ENCODE results near the gene HYI.
"Not testable (repeated sequence)": the region's sequence is repeated elsewhere in the genome, so short reads cannot be mapped to it uniquely, and the experiment has no call there.

HYI gene

GRCh38 chr1:43453442-43454269, at the start of gene HYI:
Gene HYI, minus strand, starts transcription at chr1:43453931. Its CDS starts 138 bp downstream, at chr1:43453793.
- H3K27ac ChIP-seq (ENCODE audit: low read depth, low read length): peak within 1 kb of the TSS; percentile 76
- H3K4me3 ChIP-seq (ENCODE audit: low read depth, low read length): peak within 1 kb of the TSS; percentile 75
- peak within 1 kb of the TSS; percentile 58 for H2AFZ ChIP-seq (ENCODE audit: low read length, unreplicated experiment)
- peaks cover 10% of the 10 kb centered on the region for H3K4me1 ChIP-seq (ENCODE audit: control insufficient read depth, insufficient read depth, low read length, unreplicated experiment)
- no peaks in the 10 kb centered on the region for H3K27me3 ChIP-seq (ENCODE audit: insufficient read depth, low read length)
- H3K36me3 ChIP-seq (ENCODE audit: insufficient read depth, low read length): no peaks in the 10 kb centered on the region
- peaks cover 2% of the 10 kb centered on the region for H3K79me2 ChIP-seq (ENCODE audit: control insufficient read depth, insufficient read depth, low read length, unreplicated experiment)

GRCh38 chr1:43501806-43502205, 48.1 kb upstream of the HYI start:
- not testable (repeated sequence) for H3K27ac ChIP-seq (ENCODE audit: low read depth, low read length); H2AFZ ChIP-seq (ENCODE audit: low read length, unreplicated experiment); H3K79me2 ChIP-seq (ENCODE audit: control insufficient read depth, insufficient read depth, low read length, unreplicated experiment); H3K36me3 ChIP-seq (ENCODE audit: insufficient read depth, low read length); H3K4me3 ChIP-seq (ENCODE audit: low read depth, low read length); H3K4me1 ChIP-seq (ENCODE audit: control insufficient read depth, insufficient read depth, low read length, unreplicated experiment); H3K27me3 ChIP-seq (ENCODE audit: insufficient read depth, low read length)

- Histone ChIP-seq H3K27me3 (ENCODE audit: insufficient read depth, low read length) (no peaks in the 10 kb centered on the region), H3K4me1 (ENCODE audit: control insufficient read depth, insufficient read depth, low read length, unreplicated experiment) (no peaks in the 10 kb centered on the region), H3K4me3 (ENCODE audit: low read depth, low read length) (no peak overlapping the region), H3K79me2 (ENCODE audit: control insufficient read depth, insufficient read depth, low read length, unreplicated experiment) (no peaks in the 10 kb centered on the region), H3K27ac (ENCODE audit: low read depth, low read length) (no peak overlapping the region), H2AFZ (ENCODE audit: low read length, unreplicated experiment) (no peak overlapping the region), H3K36me3 (ENCODE audit: insufficient read depth, low read length) (no peaks in the 10 kb centered on the region)
Observed at GRCh38 chr1:43499898-43500297, 46.2 kb upstream of the HYI start.

GRCh38 chr1:43495204-43495603, 41.5 kb upstream of the HYI start:
- peaks cover 5% of the 10 kb centered on the region for H3K4me1 ChIP-seq (ENCODE audit: control insufficient read depth, insufficient read depth, low read length, unreplicated experiment)
- no peak overlapping the region for H3K27ac ChIP-seq (ENCODE audit: low read depth, low read length)
- no peaks in the 10 kb centered on the region for H3K79me2 ChIP-seq (ENCODE audit: control insufficient read depth, insufficient read depth, low read length, unreplicated experiment)
- H3K36me3 ChIP-seq (ENCODE audit: insufficient read depth, low read length): no peaks in the 10 kb centered on the region
- no peaks in the 10 kb centered on the region for H3K27me3 ChIP-seq (ENCODE audit: insufficient read depth, low read length)
- no peak overlapping the region for H2AFZ ChIP-seq (ENCODE audit: low read length, unreplicated experiment)
- no peak overlapping the region for H3K4me3 ChIP-seq (ENCODE audit: low read depth, low read length)

DNA sequence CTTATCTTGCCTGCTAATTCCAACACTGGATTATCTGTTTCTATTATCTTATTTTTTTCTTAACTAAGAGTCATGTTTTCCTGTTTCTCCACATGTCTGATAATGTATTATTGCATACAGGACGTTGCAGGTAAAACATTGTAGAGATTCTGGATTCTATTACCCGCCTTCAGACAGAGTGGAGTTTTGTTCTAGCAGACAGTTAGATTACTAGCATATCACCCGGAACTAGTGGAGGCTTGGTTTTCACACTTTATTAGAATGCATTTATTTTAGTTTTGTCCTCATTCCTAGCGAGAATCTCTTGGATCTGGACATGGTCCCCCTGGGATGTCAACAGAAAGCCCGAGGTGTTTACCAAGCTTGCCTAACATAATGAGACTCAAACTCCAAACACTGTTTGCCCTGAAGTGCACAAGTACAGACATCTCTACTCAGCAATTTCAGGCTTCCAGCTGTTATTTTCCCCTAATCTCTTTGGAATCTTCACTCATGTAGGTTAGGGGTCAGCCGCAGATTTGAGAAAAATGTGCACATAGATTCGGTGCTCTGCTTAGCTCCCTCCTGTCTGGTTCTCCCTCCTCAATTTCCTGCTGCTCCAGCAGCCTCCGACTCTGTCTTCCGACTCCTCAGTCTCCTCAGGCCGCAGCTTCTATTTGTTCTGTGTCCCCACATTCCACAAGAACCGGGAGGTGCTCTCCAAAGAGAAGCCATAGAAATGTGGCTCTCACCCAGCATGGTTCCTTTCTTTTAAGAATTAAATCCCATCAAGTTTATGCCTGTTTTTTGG, 40.1 kb upstream of the HYI start:
- H2AFZ ChIP-seq (ENCODE audit: low read length, unreplicated experiment): peak overlapping the region; percentile 61
- no peak overlapping the region for H3K27ac ChIP-seq (ENCODE audit: low read depth, low read length)

GRCh38 chr1:43492826-43493225, 39.1 kb upstream of the HYI start:
- peaks cover 5% of the 10 kb centered on the region for H3K4me1 ChIP-seq (ENCODE audit: control insufficient read depth, insufficient read depth, low read length, unreplicated experiment)
- H3K27ac ChIP-seq (ENCODE audit: low read depth, low read length): no peak overlapping the region
- no peak overlapping the region for H3K4me3 ChIP-seq (ENCODE audit: low read depth, low read length)
- no peaks in the 10 kb centered on the region for H3K36me3 ChIP-seq (ENCODE audit: insufficient read depth, low read length)
- H2AFZ ChIP-seq (ENCODE audit: low read length, unreplicated experiment): no peak overlapping the region
- no peaks in the 10 kb centered on the region for H3K79me2 ChIP-seq (ENCODE audit: control insufficient read depth, insufficient read depth, low read length, unreplicated experiment)
- H3K27me3 ChIP-seq (ENCODE audit: insufficient read depth, low read length): no peaks in the 10 kb centered on the region

More for the DNA sequence above, 40.1 kb upstream of the HYI start:
- Histone ChIP-seq H3K4me1 (ENCODE audit: control insufficient read depth, insufficient read depth, low read length, unreplicated experiment) (peaks cover 5% of the 10 kb centered on the region), H3K79me2 (ENCODE audit: control insufficient read depth, insufficient read depth, low read length, unreplicated experiment) (no peaks in the 10 kb centered on the region), H3K4me3 (ENCODE audit: low read depth, low read length) (no peak overlapping the region), H3K36me3 (ENCODE audit: insufficient read depth, low read length) (no peaks in the 10 kb centered on the region), H3K27me3 (ENCODE audit: insufficient read depth, low read length) (no peaks in the 10 kb centered on the region)

- peaks cover 5% of the 10 kb centered on the region for H3K4me1 ChIP-seq (ENCODE audit: control insufficient read depth, insufficient read depth, low read length, unreplicated experiment)
- H3K27ac ChIP-seq (ENCODE audit: low read depth, low read length): no peak overlapping the region
- no peaks in the 10 kb centered on the region for H3K36me3 ChIP-seq (ENCODE audit: insufficient read depth, low read length)
Observed at GRCh38 chr1:43491061-43491460, 37.3 kb upstream of the HYI start.

GRCh38 chr1:43488165-43488564, 34.4 kb upstream of the HYI start:
- H3K79me2 ChIP-seq (ENCODE audit: control insufficient read depth, insufficient read depth, low read length, unreplicated experiment): no peaks in the 10 kb centered on the region
- H3K27ac ChIP-seq (ENCODE audit: low read depth, low read length): no peak overlapping the region
- H3K27me3 ChIP-seq (ENCODE audit: insufficient read depth, low read length): no peaks in the 10 kb centered on the region
- no peaks in the 10 kb centered on the region for H3K36me3 ChIP-seq (ENCODE audit: insufficient read depth, low read length)
- no peak overlapping the region for H2AFZ ChIP-seq (ENCODE audit: low read length, unreplicated experiment)
- H3K4me1 ChIP-seq (ENCODE audit: control insufficient read depth, insufficient read depth, low read length, unreplicated experiment): no peaks in the 10 kb centered on the region
- no peak overlapping the region for H3K4me3 ChIP-seq (ENCODE audit: low read depth, low read length)

More at GRCh38 chr1:43491061-43491460, 37.3 kb upstream of the HYI start:
- Histone ChIP-seq H3K4me3 (ENCODE audit: low read depth, low read length) (no peak overlapping the region), H3K27me3 (ENCODE audit: insufficient read depth, low read length) (no peaks in the 10 kb centered on the region), H2AFZ (ENCODE audit: low read length, unreplicated experiment) (no peak overlapping the region), H3K79me2 (ENCODE audit: control insufficient read depth, insufficient read depth, low read length, unreplicated experiment) (no peaks in the 10 kb centered on the region)

GRCh38 chr1:43484367-43484766, 30.6 kb upstream of the HYI start:
- Histone ChIP-seq H3K4me3 (ENCODE audit: low read depth, low read length) (no peak overlapping the region), H2AFZ (ENCODE audit: low read length, unreplicated experiment) (no peak overlapping the region), H3K79me2 (ENCODE audit: control insufficient read depth, insufficient read depth, low read length, unreplicated experiment) (no peaks in the 10 kb centered on the region), H3K4me1 (ENCODE audit: control insufficient read depth, insufficient read depth, low read length, unreplicated experiment) (no peaks in the 10 kb centered on the region), H3K36me3 (ENCODE audit: insufficient read depth, low read length) (no peaks in the 10 kb centered on the region), H3K27ac (ENCODE audit: low read depth, low read length) (no peak overlapping the region), H3K27me3 (ENCODE audit: insufficient read depth, low read length) (no peaks in the 10 kb centered on the region)

DNA sequence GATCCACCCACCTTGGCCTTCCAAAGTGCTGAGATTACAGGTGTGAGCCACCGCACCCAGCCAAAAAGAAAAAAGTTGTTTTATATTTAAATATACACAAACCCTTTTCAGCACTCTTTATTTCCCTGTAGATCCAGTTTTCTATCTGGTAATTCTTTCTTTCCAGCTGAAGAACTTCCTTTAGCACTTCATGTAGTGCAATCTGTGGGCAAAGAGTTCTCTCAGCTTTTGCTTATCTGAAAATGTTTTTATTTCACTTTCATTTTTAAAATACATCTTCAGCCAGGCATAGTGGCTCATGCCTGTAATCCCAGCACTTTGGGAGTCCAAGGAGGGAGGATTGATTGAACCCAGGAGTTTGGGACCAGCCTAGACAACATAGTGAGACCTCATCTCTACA, 28.5 kb upstream of the HYI start:
- Histone ChIP-seq H3K79me2 (ENCODE audit: control insufficient read depth, insufficient read depth, low read length, unreplicated experiment) (no peaks in the 10 kb centered on the region), H3K4me3 (ENCODE audit: low read depth, low read length) (no peak overlapping the region), H2AFZ (ENCODE audit: low read length, unreplicated experiment) (peak overlapping the region; percentile 44), H3K27ac (ENCODE audit: low read depth, low read length) (no peak overlapping the region), H3K27me3 (ENCODE audit: insufficient read depth, low read length) (no peaks in the 10 kb centered on the region), H3K4me1 (ENCODE audit: control insufficient read depth, insufficient read depth, low read length, unreplicated experiment) (no peaks in the 10 kb centered on the region), H3K36me3 (ENCODE audit: insufficient read depth, low read length) (no peaks in the 10 kb centered on the region)
